ENCODE data around the gene AUTS2. TPM values are rescaled to one million over a fixed set of nuclear protein-coding genes. Genes with fewer than 3 reads are reported as not detected.

AUTS2 gene
- total and polyA plus RNA-seq, 5 donors, result 7.0 to 15.4 (median 10.6) TPM

DNA sequence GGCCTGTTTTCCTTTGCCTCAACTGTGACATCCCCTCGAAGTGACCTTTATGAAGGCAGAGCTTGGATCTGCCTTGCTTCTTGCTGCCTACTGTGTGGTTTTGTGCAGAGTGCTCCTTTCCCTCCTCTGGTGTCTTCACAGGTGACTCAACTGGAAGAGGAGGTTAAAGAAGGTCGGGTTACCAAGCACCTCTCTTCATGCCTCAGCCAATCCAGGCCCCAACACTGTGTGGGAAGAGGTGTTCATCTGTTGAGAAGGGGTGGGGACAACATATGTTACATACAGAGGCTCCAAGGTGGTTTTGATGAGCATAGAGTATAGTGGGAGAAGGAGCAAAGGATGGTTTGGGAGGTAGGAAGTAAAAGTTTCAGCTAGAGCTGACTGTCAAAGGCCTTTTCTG lies 155.7 kb downstream of the AUTS2 start:
- H3K27ac ChIP-seq (ENCODE audit: low read length), result no peak overlapping the region
- no peak overlapping the region for H3K4me3 ChIP-seq (ENCODE audit: low read length)
- intact Hi-C loops (cut with DNase I), result no loop called here
- WGBS, result 48% methylated on average over 2 of the region's 2 CpGs
- no peaks in the 10 kb centered on the region for H3K27me3 ChIP-seq (ENCODE audit: control insufficient read depth, insufficient read depth)
- DNase-seq (no peak), ATAC-seq (no peak)
- peaks cover 6% of the 10 kb centered on the region for H3K4me1 ChIP-seq (ENCODE audit: control insufficient read depth, insufficient read depth, low read length)
- H3K9me3 ChIP-seq (ENCODE audit: control insufficient read depth, low read length), result no peaks in the 10 kb centered on the region

- no peaks in the 10 kb centered on the region for H3K27me3 ChIP-seq (ENCODE audit: control insufficient read depth, insufficient read depth)
- no peak for ATAC-seq
- intact Hi-C loops (cut with DNase I), result no loop called here
- H3K9me3 ChIP-seq (ENCODE audit: control insufficient read depth, low read length), result no peaks in the 10 kb centered on the region
- no peak overlapping the region for H3K4me3 ChIP-seq (ENCODE audit: low read length)
- H3K27ac ChIP-seq (ENCODE audit: low read length), result no peak overlapping the region
- DNase-seq, result no peak
- WGBS, result 83% methylated on average over 3 of the region's 3 CpGs
- H3K4me1 ChIP-seq (ENCODE audit: control insufficient read depth, insufficient read depth, low read length), result peaks cover 6% of the 10 kb centered on the region
Measured at GRCh38 chr7:69754476-69754875, 156.2 kb downstream of the AUTS2 start.

DNA sequence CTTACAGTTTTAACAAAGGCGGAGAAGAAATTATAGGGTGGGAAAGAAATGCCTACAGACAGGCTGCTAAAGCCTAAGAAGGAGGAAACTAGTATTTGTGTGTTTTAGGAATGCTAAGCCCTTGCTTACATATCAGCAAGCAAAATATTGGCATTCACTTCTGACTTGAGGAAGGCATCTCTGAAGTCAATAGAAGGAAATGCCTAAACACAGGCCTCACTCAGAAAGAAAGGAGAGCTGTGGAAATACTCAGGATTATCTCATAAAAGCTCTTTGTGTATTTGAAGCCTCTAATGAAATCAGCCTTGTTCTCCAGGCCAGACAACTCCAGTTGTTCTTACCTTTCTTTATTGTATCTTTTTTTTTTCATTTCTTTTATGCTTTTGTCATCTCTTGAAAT lies 158.0 kb downstream of the AUTS2 start:
- no peak overlapping the region for H3K27ac ChIP-seq (ENCODE audit: low read length)
- intact Hi-C loops (cut with DNase I), result no loop called here
- DNase-seq (no peak), ATAC-seq (peak; percentile 73 to 81)
- H3K4me1 ChIP-seq (ENCODE audit: control insufficient read depth, insufficient read depth, low read length), result peaks cover 6% of the 10 kb centered on the region
- H3K4me3 ChIP-seq (ENCODE audit: low read length), result no peak overlapping the region
- no peaks in the 10 kb centered on the region for H3K9me3 ChIP-seq (ENCODE audit: control insufficient read depth, low read length)
- 69% methylated on average over 1 of the region's 1 CpG for WGBS
- no peaks in the 10 kb centered on the region for H3K27me3 ChIP-seq (ENCODE audit: control insufficient read depth, insufficient read depth)

GRCh38 chr7:69757528-69757927 lies 159.3 kb downstream of the AUTS2 start:
- no peak for ATAC-seq
- H3K27me3 ChIP-seq (ENCODE audit: control insufficient read depth, insufficient read depth), result no peaks in the 10 kb centered on the region
- H3K27ac ChIP-seq (ENCODE audit: low read length), result no peak overlapping the region
- no peak overlapping the region for H3K4me3 ChIP-seq (ENCODE audit: low read length)
- H3K9me3 ChIP-seq (ENCODE audit: control insufficient read depth, low read length), result no peaks in the 10 kb centered on the region
- peaks cover 3% of the 10 kb centered on the region for H3K4me1 ChIP-seq (ENCODE audit: control insufficient read depth, insufficient read depth, low read length)
- 88% methylated on average over 1 of the region's 1 CpG for WGBS
- DNase-seq, result no peak
- intact Hi-C loops (cut with DNase I), result no loop called here

DNA sequence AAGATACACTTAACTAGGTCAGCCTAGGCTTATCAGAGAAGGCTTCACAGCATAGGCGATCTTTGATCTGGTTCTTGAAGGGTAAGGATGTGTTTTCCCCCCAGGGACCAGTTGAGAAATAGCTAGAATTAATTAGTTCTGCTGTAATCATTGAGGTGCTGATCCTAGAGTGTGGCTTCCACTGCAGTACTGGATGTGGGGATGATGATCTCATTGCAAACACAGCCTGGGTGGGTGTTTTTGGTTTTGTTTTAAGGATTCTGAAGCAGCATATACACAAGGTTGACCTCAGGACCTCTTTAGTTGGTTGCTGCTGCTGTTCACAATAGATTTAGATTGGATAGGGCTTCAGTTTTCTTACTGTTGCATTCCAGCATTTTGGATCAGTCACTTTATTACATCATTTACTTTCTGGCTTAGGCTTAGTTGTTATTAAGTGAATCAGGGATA lies 159.7 kb downstream of the AUTS2 start:
- H3K27ac ChIP-seq (ENCODE audit: low read length), result no peak overlapping the region
- no peak overlapping the region for H3K4me3 ChIP-seq (ENCODE audit: low read length)
- no peaks in the 10 kb centered on the region for H3K9me3 ChIP-seq (ENCODE audit: control insufficient read depth, low read length)
- H3K4me1 ChIP-seq (ENCODE audit: control insufficient read depth, insufficient read depth, low read length), result peaks cover 3% of the 10 kb centered on the region
- ATAC-seq (peak; percentile 14 to 38), DNase-seq (no peak)
- intact Hi-C loops (cut with DNase I), result no loop called here
- WGBS, result 55% methylated on average over 1 of the region's 1 CpG
- H3K27me3 ChIP-seq (ENCODE audit: control insufficient read depth, insufficient read depth), result no peaks in the 10 kb centered on the region

DNA sequence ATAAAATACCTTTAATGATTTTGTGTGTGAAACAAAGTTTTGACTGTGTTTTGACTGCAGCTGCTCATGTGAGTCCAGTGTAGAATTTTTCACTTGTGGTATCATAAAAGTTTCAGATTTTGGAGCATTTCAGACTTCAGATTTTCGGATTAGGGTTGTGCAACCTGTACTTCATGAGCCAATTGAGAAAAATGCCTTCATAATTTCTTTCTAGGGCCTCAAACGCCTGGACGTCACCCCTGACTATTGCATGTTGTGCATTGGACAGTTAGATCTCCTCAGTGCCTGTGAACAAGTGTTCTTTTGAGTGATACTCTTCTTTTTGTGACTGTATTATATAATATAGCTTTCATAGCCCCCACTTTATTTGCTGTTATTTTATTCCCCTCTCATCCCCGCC lies 161.1 kb downstream of the AUTS2 start:
- DNase-seq, result no peak
- no peak overlapping the region for H3K27ac ChIP-seq (ENCODE audit: low read length)
- peaks cover 3% of the 10 kb centered on the region for H3K4me1 ChIP-seq (ENCODE audit: control insufficient read depth, insufficient read depth, low read length)
- no peak overlapping the region for H3K4me3 ChIP-seq (ENCODE audit: low read length)
- ATAC-seq, result no peak
- H3K27me3 ChIP-seq (ENCODE audit: control insufficient read depth, insufficient read depth), result no peaks in the 10 kb centered on the region
- 91% methylated on average over 4 of the region's 4 CpGs for WGBS
- no peaks in the 10 kb centered on the region for H3K9me3 ChIP-seq (ENCODE audit: control insufficient read depth, low read length)
- intact Hi-C loops (cut with DNase I), result no loop called here

DNA sequence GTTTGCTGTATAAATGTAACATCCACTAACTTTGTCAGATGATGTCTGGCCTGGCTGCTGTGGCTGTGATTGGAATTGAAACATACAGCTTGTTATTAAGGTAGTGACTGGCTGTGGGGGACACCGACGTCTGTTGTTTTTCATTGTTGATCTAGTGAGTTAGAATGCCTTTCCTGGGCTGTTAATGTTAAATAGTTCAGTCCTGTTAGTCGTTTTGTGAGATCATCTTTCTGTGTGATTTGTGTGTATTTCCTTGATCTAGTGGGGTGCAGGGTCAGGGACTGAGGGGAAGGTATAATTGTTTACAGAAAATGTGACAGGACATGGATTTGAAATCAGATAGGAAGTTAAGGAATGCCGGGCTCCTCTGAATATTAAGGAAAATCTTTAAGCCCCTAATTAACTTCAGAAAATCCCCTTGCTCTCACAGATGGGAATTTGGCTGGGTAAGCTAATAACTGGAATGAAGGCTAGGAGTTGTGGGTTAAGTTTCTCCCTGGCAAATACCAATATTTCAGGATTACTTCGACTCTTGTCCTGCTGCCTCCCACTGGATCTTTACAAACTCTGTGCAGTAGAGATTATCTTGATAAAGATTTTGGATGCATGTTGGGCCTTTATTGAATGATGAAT lies 163.1 kb downstream of the AUTS2 start:
- H3K4me1 ChIP-seq (ENCODE audit: control insufficient read depth, insufficient read depth, low read length), result peaks cover 2% of the 10 kb centered on the region
- ATAC-seq, result no peak
- intact Hi-C loops (cut with DNase I), result no loop called here
- H3K4me3 ChIP-seq (ENCODE audit: low read length), result no peak overlapping the region
- no peak for DNase-seq
- no peak overlapping the region for H3K27ac ChIP-seq (ENCODE audit: low read length)
- no peaks in the 10 kb centered on the region for H3K9me3 ChIP-seq (ENCODE audit: control insufficient read depth, low read length)
- H3K27me3 ChIP-seq (ENCODE audit: control insufficient read depth, insufficient read depth), result no peaks in the 10 kb centered on the region
- 64% methylated on average over 5 of the region's 5 CpGs for WGBS

DNA sequence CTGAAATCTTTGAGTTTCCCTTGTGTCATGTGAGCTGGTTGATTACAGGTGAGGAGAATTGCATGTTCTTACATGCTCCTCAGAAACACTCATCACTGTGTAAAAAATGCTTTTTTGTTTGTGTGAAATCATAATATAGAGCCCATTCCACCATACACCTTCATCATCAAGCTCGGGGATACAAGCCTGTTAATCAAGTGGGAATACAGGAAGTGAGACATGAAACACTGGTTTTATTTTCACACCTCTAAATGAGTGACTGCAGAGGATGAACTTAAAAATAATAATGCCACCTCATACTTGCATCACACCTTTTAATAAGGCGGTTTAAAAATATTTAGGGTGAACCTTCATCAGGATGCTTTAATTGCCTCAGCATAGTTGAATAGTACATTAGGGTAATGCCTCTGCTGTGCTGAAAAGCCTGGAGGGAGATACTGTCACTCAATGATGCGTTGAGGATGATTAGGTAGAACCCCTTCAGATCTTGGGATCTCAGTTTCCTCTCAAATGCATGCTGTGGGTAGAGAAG lies 164.6 kb downstream of the AUTS2 start:
- Histone ChIP-seq H3K27me3 (ENCODE audit: control insufficient read depth, insufficient read depth) (no peaks in the 10 kb centered on the region), H3K9me3 (ENCODE audit: control insufficient read depth, low read length) (no peaks in the 10 kb centered on the region), H3K4me1 (ENCODE audit: control insufficient read depth, insufficient read depth, low read length) (peaks cover 2% of the 10 kb centered on the region), H3K27ac (ENCODE audit: low read length) (no peak overlapping the region), H3K4me3 (ENCODE audit: low read length) (no peak overlapping the region)
- 94% methylated on average over 3 of the region's 3 CpGs for WGBS
- DNase-seq (no peak), ATAC-seq (no peak)
- intact Hi-C loops (cut with DNase I), result no loop called here

DNA sequence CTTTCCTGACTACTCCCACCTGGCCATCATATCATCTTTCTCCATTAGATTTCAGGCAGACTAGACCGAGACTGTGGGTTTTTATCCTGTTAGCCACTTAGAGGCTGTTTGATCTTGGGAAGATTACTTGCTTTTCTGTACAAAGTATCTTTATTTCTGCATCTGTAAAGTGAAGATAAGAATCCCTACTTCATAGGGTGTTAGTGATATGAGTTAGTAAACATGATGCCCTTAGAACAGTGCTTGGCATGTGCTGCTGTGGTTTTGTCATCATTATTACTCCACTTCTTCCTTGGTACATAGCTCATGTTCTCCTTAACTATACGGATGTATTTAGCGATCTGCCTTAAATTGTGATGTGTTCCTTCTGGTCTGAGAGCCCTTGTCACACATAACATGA lies 165.2 kb downstream of the AUTS2 start:
- no peak overlapping the region for H3K27ac ChIP-seq (ENCODE audit: low read length)
- H3K4me1 ChIP-seq (ENCODE audit: control insufficient read depth, insufficient read depth, low read length), result peaks cover 2% of the 10 kb centered on the region
- ATAC-seq (no peak), DNase-seq (no peak)
- intact Hi-C loops (cut with DNase I), result no loop called here
- no peaks in the 10 kb centered on the region for H3K9me3 ChIP-seq (ENCODE audit: control insufficient read depth, low read length)
- no peak overlapping the region for H3K4me3 ChIP-seq (ENCODE audit: low read length)
- WGBS, result 94% methylated on average over 3 of the region's 3 CpGs
- H3K27me3 ChIP-seq (ENCODE audit: control insufficient read depth, insufficient read depth), result no peaks in the 10 kb centered on the region

DNA sequence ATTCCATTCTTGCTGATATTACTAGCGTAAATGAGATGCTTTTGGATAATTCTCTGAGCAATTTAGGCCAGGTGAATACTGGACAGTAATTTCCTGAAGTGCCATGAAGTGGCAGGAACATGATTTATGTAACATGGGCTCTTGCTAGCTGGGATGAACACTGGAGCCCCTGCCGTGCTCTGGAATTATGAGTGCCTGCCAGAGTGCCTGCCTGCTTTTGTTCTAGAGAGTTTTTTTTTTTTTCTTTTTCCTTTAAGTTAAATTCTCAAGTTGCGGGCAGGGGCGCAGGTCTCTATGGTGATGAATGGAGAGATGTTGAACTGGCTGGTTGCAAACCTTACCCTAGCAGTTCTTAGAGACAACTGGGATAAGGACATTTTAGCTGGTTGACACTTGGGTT lies 165.9 kb downstream of the AUTS2 start:
- ATAC-seq (no peak), DNase-seq (no peak)
- intact Hi-C loops (cut with DNase I), result no loop called here
- Histone ChIP-seq H3K27ac (ENCODE audit: low read length) (no peak overlapping the region), H3K27me3 (ENCODE audit: control insufficient read depth, insufficient read depth) (no peaks in the 10 kb centered on the region), H3K4me3 (ENCODE audit: low read length) (no peak overlapping the region), H3K9me3 (ENCODE audit: control insufficient read depth, low read length) (no peaks in the 10 kb centered on the region), H3K4me1 (ENCODE audit: control insufficient read depth, insufficient read depth, low read length) (peaks cover 2% of the 10 kb centered on the region)
- WGBS, result 94% methylated on average over 4 of the region's 4 CpGs

- no peak overlapping the region for H3K4me3 ChIP-seq (ENCODE audit: low read length)
- ATAC-seq (no peak), DNase-seq (no peak)
- H3K27ac ChIP-seq (ENCODE audit: low read length), result no peak overlapping the region
- H3K9me3 ChIP-seq (ENCODE audit: control insufficient read depth, low read length), result no peaks in the 10 kb centered on the region
- H3K27me3 ChIP-seq (ENCODE audit: control insufficient read depth, insufficient read depth), result no peaks in the 10 kb centered on the region
- WGBS, result 97% methylated on average over 2 of the region's 2 CpGs
- H3K4me1 ChIP-seq (ENCODE audit: control insufficient read depth, insufficient read depth, low read length), result peaks cover 2% of the 10 kb centered on the region
- intact Hi-C loops (cut with DNase I), result no loop called here
Measured at GRCh38 chr7:69764681-69765080, 166.4 kb downstream of the AUTS2 start.

- Histone ChIP-seq H3K27ac (ENCODE audit: low read length) (no peak overlapping the region), H3K4me1 (ENCODE audit: control insufficient read depth, insufficient read depth, low read length) (peaks cover 2% of the 10 kb centered on the region), H3K27me3 (ENCODE audit: control insufficient read depth, insufficient read depth) (no peaks in the 10 kb centered on the region), H3K9me3 (ENCODE audit: control insufficient read depth, low read length) (no peaks in the 10 kb centered on the region), H3K4me3 (ENCODE audit: low read length) (no peak overlapping the region)
- ATAC-seq (no peak), DNase-seq (no peak)
- intact Hi-C loops (cut with DNase I), result no loop called here
- WGBS, result 80% methylated on average over 2 of the region's 2 CpGs
Measured at GRCh38 chr7:69765879-69766278, 167.6 kb downstream of the AUTS2 start.

Data from right cardiac atrium (tissue), 5 donors.